Colonic mucosa (tissue), 4 donors: Measurements from ENCODE around the gene PLPP4. TPM values are rescaled to one million over a fixed set of nuclear protein-coding genes. Genes with fewer than 3 reads are reported as not detected.
"Not testable (repeated sequence)": the region's sequence is repeated elsewhere in the genome, so short reads cannot be mapped to it uniquely, and the experiment has no call there.

Experiments
- DNase-seq: peaks from one replicate; pipeline ENCODE4 v3.0.0-alpha.2; 2020
- H3K27ac ChIP-seq: fragments of 200-600 bp; one replicate; pipeline ENCODE4 v1.8.0; 2021
- H3K27me3 ChIP-seq: fragments of 200-600 bp; one replicate; pipeline ENCODE4 v1.8.0; 2021
- H3K36me3 ChIP-seq: fragments of 200-600 bp; one replicate; pipeline ENCODE4 v1.8.0; 2021
- H3K4me1 ChIP-seq: fragments of 200-600 bp; one replicate; pipeline ENCODE4 v1.8.0; 2021; ENCODE audit warnings: mild to moderate bottlenecking
- H3K4me3 ChIP-seq: fragments of 200-600 bp; one replicate; pipeline ENCODE4 v1.8.0; 2021
- H3K9ac ChIP-seq, 2 donors: one replicate each; pipeline ENCODE4 v1.7.0; 2013; ENCODE audit warnings: control low read depth in 2 of 2, low read depth in 2 of 2, low read length in 2 of 2
- H3K9me3 ChIP-seq: fragments of 200-600 bp; one replicate; pipeline ENCODE4 v1.8.0; 2021
- CTCF ChIP-seq: fragments of 200-600 bp; IDR thresholded peaks from one replicate; pipeline ENCODE4 v1.8.0; 2022; ENCODE audit warnings: antibody characterized with exemption, mild to moderate bottlenecking
- intact Hi-C: fragments of 100-400 bp; cut with DNase I; formaldehyde crosslinking; loops from one replicate; pipeline ENCODE4 v1.14.1; 2022
- total RNA-seq, 2 donors: library from RNA; stranded (reverse); fragmentation: NEBNext Ultra II Directional in 1 of 2; extraction: Animal tissue kit (Norgen Biotek cat#: 25700) in 1 of 2; gene quantifications; one replicate each; pipeline ENCODE4 v1.2.1, GENCODE V29; 2021
- donor health status: healthy.
- donor health status: DM: no; HTN: no; CAD: no.
- donor health status: DM: no; HTN: no; CAD: no.

PLPP4 gene
- total RNA-seq, 2 donors from 2014 or later: 0.61 TPM; not detected in 1

GRCh38 chr10:120493411-120494312 is 36.6 kb downstream of the PLPP4 start:
- TF ChIP-seq CTCF: no peak
- H3K4me3 ChIP-seq: no peak overlapping the region
- H3K27me3 ChIP-seq: no peaks in the 10 kb centered on the region
- intact Hi-C loops: no loop called here
- no peaks in the 10 kb centered on the region for H3K36me3 ChIP-seq
- no peak overlapping the region for H3K9ac ChIP-seq
- no peaks in the 10 kb centered on the region for H3K4me1 ChIP-seq
- no peak overlapping the region for H3K27ac ChIP-seq
- H3K9me3 ChIP-seq: no peaks in the 10 kb centered on the region
- no peak for DNase-seq

- Histone ChIP-seq H3K9me3 (no peaks in the 10 kb centered on the region), H3K27ac (no peak overlapping the region), H3K4me1 (no peaks in the 10 kb centered on the region), H3K9ac (no peak overlapping the region), H3K27me3 (no peaks in the 10 kb centered on the region), H3K4me3 (no peak overlapping the region), H3K36me3 (no peaks in the 10 kb centered on the region)
- DNase-seq: no peak
- intact Hi-C loops: no loop called here
- TF ChIP-seq CTCF: no peak
Observed at GRCh38 chr10:120494313-120494710, 37.3 kb downstream of the PLPP4 start.

DNA sequence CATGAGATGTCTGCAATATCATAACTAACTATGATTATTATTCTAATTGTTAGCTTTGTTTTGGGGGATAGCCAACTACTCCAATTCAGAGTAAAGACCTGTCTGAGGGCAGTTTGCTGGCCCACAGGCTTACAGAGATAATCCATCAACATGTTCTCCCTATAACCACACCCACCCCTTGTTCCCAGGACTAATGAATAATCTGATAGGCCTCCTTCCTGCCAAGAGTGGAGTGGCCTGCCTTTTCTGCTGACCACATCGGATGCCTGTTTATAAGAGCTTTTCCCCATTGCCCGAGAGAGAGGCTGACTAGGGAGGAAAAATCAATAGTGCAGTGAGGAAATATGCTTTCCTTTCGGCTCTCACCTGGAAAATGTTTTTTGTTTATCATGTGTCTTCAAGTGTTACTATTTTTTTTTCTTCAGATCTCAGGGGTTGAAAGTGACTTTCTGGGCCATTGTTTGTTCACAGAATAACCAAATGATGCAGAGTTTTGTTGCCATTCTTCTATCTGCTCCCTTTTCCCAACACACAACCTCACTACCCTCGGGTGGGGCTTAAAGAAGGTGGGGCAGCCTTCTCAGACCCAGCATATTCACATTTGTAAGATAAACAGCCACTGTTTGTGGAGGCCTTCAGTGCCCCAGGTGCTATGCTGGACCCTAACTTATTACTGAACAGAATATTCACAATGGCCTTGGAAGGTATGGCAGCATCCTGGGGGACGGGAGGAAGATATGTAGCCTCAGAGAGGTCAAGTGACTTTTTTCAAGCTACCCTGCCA is 38.4 kb downstream of the PLPP4 start:
- intact Hi-C loops: no loop called here

DNA sequence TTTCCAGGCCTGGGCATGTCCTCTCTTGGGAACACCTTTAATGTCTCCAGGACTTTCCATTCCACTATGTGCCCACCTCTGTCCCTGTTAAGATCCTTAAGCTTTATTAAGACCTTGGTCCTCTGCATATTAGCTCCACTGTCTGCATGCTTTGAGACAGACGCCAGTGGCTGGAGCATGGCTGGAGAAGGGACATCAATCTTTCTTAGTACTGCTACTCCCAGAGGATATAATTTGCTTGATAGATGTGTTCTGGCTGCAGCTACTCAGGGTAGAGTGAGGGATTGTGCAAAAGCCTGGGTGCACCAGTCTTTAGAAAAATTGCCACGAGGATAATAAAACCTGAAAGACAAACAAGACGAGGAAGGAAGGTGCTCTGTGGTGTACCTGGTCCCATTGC is 42.9 kb downstream of the PLPP4 start:
- Histone ChIP-seq H3K27me3 (no peaks in the 10 kb centered on the region), H3K36me3 (no peaks in the 10 kb centered on the region), H3K4me3 (no peak overlapping the region), H3K4me1 (no peaks in the 10 kb centered on the region), H3K9ac (no peak overlapping the region), H3K27ac (no peak overlapping the region), H3K9me3 (no peaks in the 10 kb centered on the region)
- no peak for TF ChIP-seq CTCF
- intact Hi-C loops: no loop called here
- no peak for DNase-seq

More for the DNA sequence above, 38.4 kb downstream of the PLPP4 start:
- Histone ChIP-seq H3K27ac (no peak overlapping the region), H3K9me3 (no peaks in the 10 kb centered on the region), H3K9ac (no peak overlapping the region), H3K4me1 (no peaks in the 10 kb centered on the region), H3K4me3 (no peak overlapping the region), H3K36me3 (no peaks in the 10 kb centered on the region), H3K27me3 (no peaks in the 10 kb centered on the region)
- no peak for TF ChIP-seq CTCF
- no peak for DNase-seq

- H3K27ac ChIP-seq: no peak overlapping the region
- intact Hi-C loops: no loop called here
- H3K9me3 ChIP-seq: no peaks in the 10 kb centered on the region
- H3K4me3 ChIP-seq: no peak overlapping the region
- no peaks in the 10 kb centered on the region for H3K36me3 ChIP-seq
- no peak for TF ChIP-seq CTCF
- no peak for DNase-seq
- no peak overlapping the region for H3K9ac ChIP-seq
- no peaks in the 10 kb centered on the region for H3K4me1 ChIP-seq
- no peaks in the 10 kb centered on the region for H3K27me3 ChIP-seq
Observed at GRCh38 chr10:120503689-120504088, 46.7 kb downstream of the PLPP4 start.

GRCh38 chr10:120504227-120504626 is 47.2 kb downstream of the PLPP4 start:
- H3K27me3 ChIP-seq, H3K4me1 ChIP-seq, DNase-seq, H3K9ac ChIP-seq, intact Hi-C loops, H3K27ac ChIP-seq, H3K4me3 ChIP-seq, H3K36me3 ChIP-seq, H3K9me3 ChIP-seq: not testable (repeated sequence)
